NK-92 (cell line): ENCODE measurements around the gene ATR.
"Not testable (repeated sequence)": the region's sequence is repeated elsewhere in the genome, so short reads cannot be mapped to it uniquely, and the experiment has no call there.

Experiments used
- DNase-seq: peaks from one replicate; lab custom pipeline; 2025; ENCODE audit not compliant: unreplicated experiment; lab: John Stamatoyannopoulos, UW

The ATR gene

GRCh38 chr3:142595581-142595950 lies 17.0 kb upstream of the ATR start:
- DNase-seq: no peak

GRCh38 chr3:142595141-142595540 lies 16.6 kb upstream of the ATR start:
- no peak for DNase-seq

- DNase-seq: not testable (repeated sequence)
Observed at GRCh38 chr3:142592268-142592667, 13.7 kb upstream of the ATR start.

- no peak for DNase-seq
Observed at GRCh38 chr3:142588703-142589102, 10.2 kb upstream of the ATR start.

- no peak for DNase-seq
Observed at GRCh38 chr3:142586803-142587406, 8.4 kb upstream of the ATR start.

- not testable (repeated sequence) for DNase-seq
Observed at GRCh38 chr3:142581070-142581469, 2.5 kb upstream of the ATR start.

GRCh38 chr3:142580061-142580423 lies 1.5 kb upstream of the ATR start:
- no peak for DNase-seq

GRCh38 chr3:142577696-142578328 lies 721 bp downstream of the ATR start:
- no peak for DNase-seq

- DNase-seq: no peak
Observed at GRCh38 chr3:142576792-142577191, 1.7 kb downstream of the ATR start.

GRCh38 chr3:142574665-142575064 lies 3.9 kb downstream of the ATR start:
- DNase-seq: no peak

- not testable (repeated sequence) for DNase-seq
Observed at GRCh38 chr3:142574223-142574622, 4.3 kb downstream of the ATR start.

- not testable (repeated sequence) for DNase-seq
Observed at GRCh38 chr3:142569422-142569821, 9.1 kb downstream of the ATR start.

- no peak for DNase-seq
Observed at GRCh38 chr3:142568393-142569017, 10.0 kb downstream of the ATR start.

GRCh38 chr3:142566096-142566495 lies 12.4 kb downstream of the ATR start:
- no peak for DNase-seq

- DNase-seq: no peak
Observed at GRCh38 chr3:142563496-142563997, 15.0 kb downstream of the ATR start.

- no peak for DNase-seq
Observed at GRCh38 chr3:142560118-142560517, 18.4 kb downstream of the ATR start.

- no peak for DNase-seq
Observed at GRCh38 chr3:142553741-142554140, 24.8 kb downstream of the ATR start.

GRCh38 chr3:142552579-142552978 lies 26.0 kb downstream of the ATR start:
- not testable (repeated sequence) for DNase-seq

- no peak for DNase-seq
Observed at GRCh38 chr3:142549986-142550385, 28.5 kb downstream of the ATR start.

- DNase-seq: no peak
Observed at GRCh38 chr3:142543307-142543706, 35.2 kb downstream of the ATR start.

GRCh38 chr3:142542054-142542453 lies 36.5 kb downstream of the ATR start:
- DNase-seq: no peak

- no peak for DNase-seq
Observed at GRCh38 chr3:142536519-142536918, 42.0 kb downstream of the ATR start.
